T-helper 2 cell treated with Interferon-gamma antibody and Interleukin-4, amounts not matched to agents 5 μg/mL and 100 μg/mL, for 36 hours (primary cell): ENCODE data around the gene ERCC6L2.

Source experiments
- DNase-seq: peaks from one replicate; pipeline ENCODE4 v3.0.0; 2021; ENCODE audit warnings: low spot score
- H3K27ac Mint-ChIP-seq: one replicate; pipeline ENCODE4 v1.8.0; 2021; ENCODE audit warnings: mild to moderate bottlenecking, mixed read lengths
- H3K27me3 Mint-ChIP-seq: one replicate; pipeline ENCODE4 v1.8.0; 2021; ENCODE audit warnings: low read depth, mixed read lengths
- H3K36me3 Mint-ChIP-seq: one replicate; pipeline ENCODE4 v1.8.0; 2021; ENCODE audit warnings: low read depth, mixed read lengths
- H3K4me1 Mint-ChIP-seq: one replicate; pipeline ENCODE4 v1.8.0; 2021; ENCODE audit warnings: low read depth, mixed read lengths
- H3K4me3 Mint-ChIP-seq: one replicate; pipeline ENCODE4 v1.8.0; 2022; ENCODE audit warnings: mild to moderate bottlenecking, moderate library complexity, mixed read lengths
- H3K9me3 Mint-ChIP-seq: one replicate; pipeline ENCODE4 v1.8.0; 2021; ENCODE audit warnings: mixed read lengths

The ERCC6L2 gene

GRCh38 chr9:95875305-95876137 is at the start of gene ERCC6L2:
TSS of gene ERCC6L2 (plus strand) at chr9:95875691. CDS start at chr9:95876039, 348 bp downstream.
- H3K27ac Mint-ChIP-seq = no peak within 1 kb of the TSS
- no peaks in the 10 kb centered on the region for H3K27me3 Mint-ChIP-seq
- H3K9me3 Mint-ChIP-seq = peaks cover 8% of the 10 kb centered on the region
- peaks cover 51% of the 10 kb centered on the region for H3K36me3 Mint-ChIP-seq
- H3K4me1 Mint-ChIP-seq = peaks cover 36% of the 10 kb centered on the region
- H3K4me3 Mint-ChIP-seq = no peak within 1 kb of the TSS
- DNase-seq = peak; percentile 95

GRCh38 chr9:95826183-95826838 is 49.2 kb upstream of the ERCC6L2 start:
- Mint-ChIP-seq H3K27me3 (peaks cover 45% of the 10 kb centered on the region), H3K9me3 (no peaks in the 10 kb centered on the region), H3K36me3 (peaks cover 4% of the 10 kb centered on the region), H3K27ac (no peak overlapping the region), H3K4me3 (no peak overlapping the region), H3K4me1 (peaks cover 40% of the 10 kb centered on the region)
- DNase-seq = no peak

GRCh38 chr9:95830768-95831167 is 44.7 kb upstream of the ERCC6L2 start:
- no peak overlapping the region for H3K27ac Mint-ChIP-seq
- no peak for DNase-seq

GRCh38 chr9:95831810-95832209 is 43.7 kb upstream of the ERCC6L2 start:
- H3K27ac Mint-ChIP-seq = no peak overlapping the region
- peaks cover 12% of the 10 kb centered on the region for H3K4me1 Mint-ChIP-seq
- no peak overlapping the region for H3K4me3 Mint-ChIP-seq
- peaks cover 23% of the 10 kb centered on the region for H3K27me3 Mint-ChIP-seq
- no peaks in the 10 kb centered on the region for H3K9me3 Mint-ChIP-seq
- DNase-seq = no peak
- H3K36me3 Mint-ChIP-seq = peaks cover 4% of the 10 kb centered on the region

More at GRCh38 chr9:95830768-95831167, 44.7 kb upstream of the ERCC6L2 start:
- Mint-ChIP-seq H3K36me3 (peaks cover 3% of the 10 kb centered on the region), H3K27me3 (peaks cover 25% of the 10 kb centered on the region), H3K9me3 (no peaks in the 10 kb centered on the region), H3K4me3 (no peak overlapping the region), H3K4me1 (peaks cover 20% of the 10 kb centered on the region)

- H3K9me3 Mint-ChIP-seq = no peaks in the 10 kb centered on the region
- H3K27me3 Mint-ChIP-seq = peaks cover 9% of the 10 kb centered on the region
- peaks cover 8% of the 10 kb centered on the region for H3K4me1 Mint-ChIP-seq
- H3K36me3 Mint-ChIP-seq = peaks cover 9% of the 10 kb centered on the region
- H3K27ac Mint-ChIP-seq = no peak overlapping the region
- no peak overlapping the region for H3K4me3 Mint-ChIP-seq
- DNase-seq = no peak
These were observed 41.8 kb upstream of the ERCC6L2 start for GRCh38 chr9:95833546-95834178.

GRCh38 chr9:95834281-95834907 is 41.1 kb upstream of the ERCC6L2 start:
- H3K36me3 Mint-ChIP-seq = peaks cover 9% of the 10 kb centered on the region
- H3K9me3 Mint-ChIP-seq = no peaks in the 10 kb centered on the region
- peaks cover 8% of the 10 kb centered on the region for H3K4me1 Mint-ChIP-seq
- H3K4me3 Mint-ChIP-seq = no peak overlapping the region
- H3K27me3 Mint-ChIP-seq = peaks cover 6% of the 10 kb centered on the region
- no peak overlapping the region for H3K27ac Mint-ChIP-seq
- no peak for DNase-seq

- peaks cover 9% of the 10 kb centered on the region for H3K36me3 Mint-ChIP-seq
- H3K4me3 Mint-ChIP-seq = no peak overlapping the region
- no peak overlapping the region for H3K27ac Mint-ChIP-seq
- no peak for DNase-seq
- peaks cover 8% of the 10 kb centered on the region for H3K4me1 Mint-ChIP-seq
- peaks cover 2% of the 10 kb centered on the region for H3K27me3 Mint-ChIP-seq
- H3K9me3 Mint-ChIP-seq = no peaks in the 10 kb centered on the region
These were observed 40.1 kb upstream of the ERCC6L2 start for GRCh38 chr9:95835393-95835792.

GRCh38 chr9:95836072-95836471 is 39.4 kb upstream of the ERCC6L2 start:
- Mint-ChIP-seq H3K4me3 (no peak overlapping the region), H3K27me3 (peaks cover 2% of the 10 kb centered on the region), H3K9me3 (no peaks in the 10 kb centered on the region), H3K4me1 (peaks cover 8% of the 10 kb centered on the region), H3K36me3 (peaks cover 9% of the 10 kb centered on the region), H3K27ac (no peak overlapping the region)
- no peak for DNase-seq

- Mint-ChIP-seq H3K4me1 (peaks cover 8% of the 10 kb centered on the region), H3K27me3 (no peaks in the 10 kb centered on the region), H3K4me3 (no peak overlapping the region), H3K36me3 (peaks cover 15% of the 10 kb centered on the region), H3K27ac (no peak overlapping the region), H3K9me3 (peaks cover 11% of the 10 kb centered on the region)
- DNase-seq = no peak
These were observed 36.5 kb upstream of the ERCC6L2 start for GRCh38 chr9:95839012-95839411.

- Mint-ChIP-seq H3K27ac (no peak overlapping the region), H3K9me3 (peaks cover 11% of the 10 kb centered on the region), H3K27me3 (no peaks in the 10 kb centered on the region), H3K36me3 (peaks cover 12% of the 10 kb centered on the region), H3K4me3 (no peak overlapping the region), H3K4me1 (no peaks in the 10 kb centered on the region)
- no peak for DNase-seq
These were observed 35.4 kb upstream of the ERCC6L2 start for GRCh38 chr9:95840074-95840473.

GRCh38 chr9:95841377-95841776 is 34.1 kb upstream of the ERCC6L2 start:
- Mint-ChIP-seq H3K4me3 (no peak overlapping the region), H3K4me1 (no peaks in the 10 kb centered on the region), H3K27me3 (no peaks in the 10 kb centered on the region), H3K27ac (no peak overlapping the region), H3K36me3 (peaks cover 17% of the 10 kb centered on the region), H3K9me3 (peaks cover 11% of the 10 kb centered on the region)
- no peak for DNase-seq

GRCh38 chr9:95845751-95846150 is 29.7 kb upstream of the ERCC6L2 start:
- Mint-ChIP-seq H3K27me3 (no peaks in the 10 kb centered on the region), H3K27ac (no peak overlapping the region), H3K9me3 (peaks cover 28% of the 10 kb centered on the region), H3K4me3 (no peak overlapping the region), H3K36me3 (peaks cover 40% of the 10 kb centered on the region), H3K4me1 (peaks cover under 1% of the 10 kb centered on the region)
- no peak for DNase-seq

GRCh38 chr9:95848764-95849163 is 26.7 kb upstream of the ERCC6L2 start:
- Mint-ChIP-seq H3K27me3 (no peaks in the 10 kb centered on the region), H3K4me1 (peaks cover 22% of the 10 kb centered on the region), H3K27ac (no peak overlapping the region), H3K4me3 (no peak overlapping the region), H3K9me3 (peaks cover 16% of the 10 kb centered on the region), H3K36me3 (peaks cover 42% of the 10 kb centered on the region)
- DNase-seq = no peak
